GM18511 (cell line): ENCODE results near the gene RMRP.
"Not testable (repeated sequence)": the region's sequence is repeated elsewhere in the genome, so short reads cannot be mapped to it uniquely, and the experiment has no call there.

Experiments used
- ATAC-seq: cut with Tn5 transposase; IDR thresholded peaks from one replicate; pipeline ENCODE4 v1.9.1; 2021; ENCODE audit warnings: mild to moderate bottlenecking, moderate library complexity; ENCODE audit not compliant: unreplicated experiment

RMRP gene

GRCh38 chr9:35646153-35646532 is 11.7 kb downstream of the RMRP start:
- ATAC-seq = no peak

DNA sequence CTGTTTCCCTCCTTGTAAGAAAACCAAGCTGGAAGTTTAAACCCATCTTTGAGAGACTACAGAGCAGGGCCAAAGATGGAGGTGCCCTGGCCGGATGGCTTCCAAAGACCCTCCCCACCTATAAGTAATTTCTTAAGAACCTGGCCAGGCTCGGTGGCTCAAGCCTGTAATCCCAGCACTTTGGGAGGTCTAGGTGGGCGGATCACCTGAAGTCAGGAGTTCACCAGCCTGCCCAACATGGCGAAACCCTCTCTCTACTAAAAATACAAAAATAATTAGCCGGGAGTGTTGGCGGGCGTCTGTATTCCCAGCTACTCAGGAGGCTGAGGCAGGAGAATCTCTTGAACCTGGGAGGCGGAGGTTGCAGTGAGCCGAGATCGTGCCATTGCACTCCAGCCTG is 12.1 kb downstream of the RMRP start:
- not testable (repeated sequence) for ATAC-seq

- no peak for ATAC-seq
Observed at GRCh38 chr9:35643046-35643445, 14.8 kb downstream of the RMRP start.

DNA sequence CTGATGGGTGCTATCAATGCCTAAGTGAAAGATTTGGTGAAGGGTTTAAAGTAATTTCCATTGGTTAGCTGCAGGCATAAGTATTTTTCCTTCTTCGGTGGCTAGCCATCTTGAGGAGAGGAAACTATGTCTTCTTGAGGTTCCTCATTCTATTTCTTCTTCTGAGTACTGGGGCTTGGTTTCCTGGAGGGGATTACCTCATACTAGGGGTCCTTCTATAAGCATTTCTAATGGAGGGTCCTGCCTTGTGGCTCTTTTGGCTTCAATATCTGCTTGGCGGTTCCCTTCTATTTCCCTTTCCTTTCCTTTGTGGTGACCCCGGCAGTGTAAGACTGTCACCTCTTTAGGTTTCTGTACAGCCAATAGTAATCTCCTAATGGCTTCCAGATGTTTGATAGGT is 16.3 kb downstream of the RMRP start:
- not testable (repeated sequence) for ATAC-seq

DNA sequence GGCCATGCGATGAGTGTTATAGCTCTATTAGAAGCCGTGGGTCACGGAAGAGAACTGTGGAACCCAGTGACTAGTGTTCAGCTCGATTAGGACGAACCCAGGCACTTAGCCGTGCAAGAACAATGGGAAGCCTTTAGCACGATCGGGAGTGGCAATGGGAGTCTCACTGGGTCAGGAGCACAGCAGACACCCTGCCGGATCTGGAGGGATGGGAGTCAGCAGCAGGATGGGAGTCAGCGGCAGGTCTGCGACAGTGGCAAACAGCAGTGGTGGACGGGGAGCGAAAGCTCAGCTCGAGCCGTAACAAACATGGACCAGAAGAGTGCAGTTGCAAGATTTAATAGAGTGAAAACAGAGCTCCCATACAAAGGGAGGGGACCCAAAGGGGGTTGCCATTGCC is 17.4 kb downstream of the RMRP start:
- ATAC-seq = not testable (repeated sequence)

DNA sequence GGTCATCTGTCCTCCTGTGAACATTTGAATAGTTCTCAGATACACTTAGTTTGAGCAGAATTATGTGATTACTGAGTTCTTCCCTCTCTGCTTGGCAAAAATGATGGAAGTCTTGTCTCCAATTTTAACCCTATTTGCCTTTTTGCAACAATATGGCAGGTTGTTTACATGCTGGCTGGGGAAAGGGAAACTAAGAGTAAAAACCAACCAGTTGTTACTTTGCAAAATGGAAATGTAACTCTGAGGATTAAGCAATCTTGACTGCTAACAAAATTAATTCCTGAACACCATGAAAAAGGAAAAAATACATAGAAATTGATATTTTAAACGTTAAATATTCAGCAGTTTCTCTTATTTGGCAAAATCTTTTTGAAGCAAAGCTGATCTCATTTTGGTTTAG is 18.2 kb downstream of the RMRP start:
- no peak for ATAC-seq

DNA sequence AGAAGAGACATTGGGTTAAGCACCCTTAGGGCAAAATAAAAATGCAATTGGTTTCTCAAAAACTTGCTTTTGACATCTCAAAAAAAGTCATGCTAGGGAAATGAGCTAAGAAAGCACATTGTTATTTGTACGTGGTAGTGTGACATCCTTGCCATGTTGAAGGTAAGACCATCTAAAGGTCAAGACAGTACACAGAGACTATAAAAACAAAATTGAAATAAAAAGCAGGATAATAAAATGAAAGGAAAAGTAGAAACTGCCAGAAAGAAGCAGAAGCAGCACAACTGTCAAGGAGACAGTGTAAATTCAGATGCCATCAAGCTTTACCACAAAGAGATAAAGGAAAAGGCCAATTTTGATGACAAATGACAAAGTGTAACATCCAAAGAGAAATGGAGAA is 18.6 kb downstream of the RMRP start:
- ATAC-seq = not testable (repeated sequence)

- ATAC-seq = not testable (repeated sequence)
Observed at GRCh38 chr9:35638751-35639150, 19.1 kb downstream of the RMRP start.

DNA sequence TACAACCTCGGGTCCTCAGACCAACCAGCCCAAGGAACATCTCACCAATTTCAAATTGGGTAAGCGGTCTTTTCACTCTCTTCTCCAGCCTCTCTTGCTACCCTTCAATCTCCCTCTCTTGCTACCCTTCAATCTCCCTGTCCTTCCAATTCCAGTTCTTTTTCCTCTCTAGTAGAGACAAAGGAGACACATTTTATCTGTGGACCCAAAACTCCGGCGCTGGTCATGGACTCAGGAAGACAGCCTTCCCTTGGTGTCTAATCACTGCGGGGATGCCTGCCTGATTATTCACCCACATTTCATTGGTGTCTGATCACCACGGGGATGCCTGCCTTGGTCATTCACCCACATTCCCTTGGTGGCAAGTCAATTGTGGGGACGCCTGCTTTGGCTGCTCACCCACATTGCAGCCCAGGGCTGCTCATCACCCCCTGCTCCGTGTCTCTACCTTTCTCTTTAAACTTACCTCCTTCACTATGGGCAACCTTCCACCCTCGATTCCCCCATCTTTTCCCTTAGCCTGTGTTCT is 20.3 kb downstream of the RMRP start:
- ATAC-seq = not testable (repeated sequence)

- ATAC-seq = not testable (repeated sequence)
Observed at GRCh38 chr9:35636877-35637246, 21.0 kb downstream of the RMRP start.

- no peak for ATAC-seq
Observed at GRCh38 chr9:35636135-35636876, 21.5 kb downstream of the RMRP start.

- no peak for ATAC-seq
Observed at GRCh38 chr9:35635730-35636129, 22.1 kb downstream of the RMRP start.

- no peak for ATAC-seq
Observed at GRCh38 chr9:35629597-35629996, 28.2 kb downstream of the RMRP start.

DNA sequence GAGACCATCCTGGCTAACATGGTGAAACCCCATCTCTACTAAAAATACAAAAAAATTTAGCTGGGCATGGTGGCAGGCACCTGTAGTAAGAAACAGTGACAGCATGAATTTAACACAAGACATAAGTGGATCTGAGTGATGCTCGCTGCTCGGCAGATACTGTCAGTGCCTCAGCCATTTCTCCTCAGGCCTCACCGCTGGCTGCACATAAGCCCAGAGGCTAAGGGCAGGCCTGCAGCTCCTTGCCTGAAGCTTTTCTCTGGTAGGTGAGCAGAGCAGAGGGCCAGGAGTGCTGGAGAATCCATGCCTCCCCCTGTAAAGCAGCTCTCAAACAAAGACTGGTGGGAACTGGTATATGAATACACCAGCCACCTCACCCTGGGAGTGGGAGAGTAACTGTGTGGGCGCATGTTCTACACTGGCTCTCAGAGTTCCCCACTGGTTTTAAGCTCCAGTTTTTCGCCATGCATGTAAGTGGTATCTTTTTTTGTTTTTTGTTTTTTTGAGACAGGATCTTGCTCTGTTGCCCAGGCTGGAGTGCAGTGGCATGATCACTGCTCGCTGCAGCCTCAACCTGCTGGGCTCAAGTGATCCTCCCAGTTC is 29.3 kb downstream of the RMRP start:
- ATAC-seq = no peak

DNA sequence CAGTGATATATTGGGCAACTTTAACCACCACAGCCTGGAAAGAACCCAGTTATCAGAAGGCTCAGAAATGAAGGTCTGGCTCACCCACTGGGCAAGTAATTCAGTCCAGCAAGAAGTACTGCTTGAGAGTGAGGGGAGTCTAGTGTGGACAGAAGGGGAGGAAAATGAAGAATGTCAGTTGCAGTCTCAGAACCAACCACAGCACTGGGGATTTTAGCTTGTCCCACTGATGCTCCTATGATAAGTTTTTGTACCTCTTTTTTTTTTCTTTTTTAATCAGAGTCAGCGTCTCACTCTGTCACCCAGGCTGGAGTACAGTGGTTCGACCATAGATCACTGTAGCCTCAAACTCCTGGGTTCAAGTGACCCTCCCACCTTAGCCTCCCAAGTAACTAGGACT is 30.2 kb downstream of the RMRP start:
- ATAC-seq = no peak

- ATAC-seq = peak; percentile 76
Observed at GRCh38 chr9:35619800-35620158, 38.0 kb downstream of the RMRP start.

GRCh38 chr9:35618854-35619799 is 38.7 kb downstream of the RMRP start:
- peak; percentile 58 for ATAC-seq

DNA sequence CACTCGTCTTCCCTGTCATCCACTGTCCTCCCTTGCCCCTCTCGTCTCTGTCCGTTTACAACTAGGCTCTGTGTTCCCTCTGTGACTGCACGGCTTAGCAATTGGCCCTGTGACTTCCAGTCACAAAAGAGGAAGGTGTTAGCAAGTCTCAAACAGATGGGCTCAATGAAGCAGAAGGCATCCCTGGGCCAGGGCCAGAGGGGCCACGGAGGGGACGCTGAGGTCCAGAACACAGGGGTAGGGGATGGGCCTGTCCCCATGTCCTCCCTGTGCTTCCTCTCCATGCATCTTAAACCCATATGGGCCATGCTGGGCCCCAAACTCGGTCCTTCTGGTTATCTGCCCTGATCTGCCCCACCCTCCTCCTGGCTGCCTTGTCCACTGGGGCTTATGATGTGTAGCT is 39.5 kb downstream of the RMRP start, which contains the start of gene CD72:
CD72 (minus strand) TSS at position 89 of the 403 bp plus-strand sequence. CDS start 110 bp downstream, outside the sequence.
- no peak for ATAC-seq

GRCh38 chr9:35617548-35617947 is 40.3 kb downstream of the RMRP start:
- ATAC-seq = no peak

DNA sequence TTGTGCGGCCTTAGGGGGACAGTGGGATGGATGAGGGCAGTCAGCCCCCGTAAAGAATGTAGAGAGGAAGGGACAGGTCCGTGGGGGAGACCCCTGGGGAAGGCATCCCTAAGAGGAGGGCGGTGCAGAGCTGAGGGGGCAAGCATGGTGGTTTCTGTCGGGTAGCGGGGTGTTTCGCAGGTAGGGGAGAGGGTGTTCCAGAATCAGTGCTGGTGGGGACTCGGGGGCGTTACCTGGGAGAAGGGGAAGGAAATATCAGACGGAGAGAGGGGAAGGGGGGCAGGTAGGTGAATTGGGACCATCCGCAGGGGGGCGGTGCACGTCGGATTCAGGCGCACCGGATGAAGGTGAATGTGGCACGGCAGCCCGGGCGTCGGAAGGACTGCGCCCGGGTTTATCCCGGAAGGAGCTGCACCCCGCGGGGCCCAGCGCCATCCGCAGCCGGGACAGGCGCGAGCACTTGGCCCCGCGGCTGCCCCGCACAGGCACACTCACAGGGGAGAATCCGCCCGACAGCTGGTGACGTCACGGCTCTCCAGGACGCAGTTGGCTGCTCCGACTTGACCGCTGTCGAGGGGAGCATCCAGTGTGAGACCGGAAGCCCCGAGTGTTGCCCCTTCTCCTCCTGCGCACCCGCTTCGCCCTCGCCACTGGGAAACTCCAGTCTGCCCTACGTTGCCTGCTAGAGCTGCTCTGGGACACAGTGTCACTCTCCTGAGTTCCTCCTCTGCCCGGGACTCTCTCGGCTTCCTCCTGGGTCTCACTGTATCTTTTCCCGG is 40.9 kb downstream of the RMRP start:
- peak; percentile 29 for ATAC-seq
